K562 (cell line): ENCODE measurements around the gene FMNL2. TPM values are rescaled to one million over a fixed set of nuclear protein-coding genes. Genes with fewer than 3 reads are reported as not detected.

Experiments used
- ATAC-seq: fragments of 200-7000 bp; cut with Tn5 transposase; 3 replicates; pipeline ENCODE4 v1.9.1; 2020; ENCODE audit warnings: moderate library complexity
- BruUV-seq: library from RNA; stranded (reverse); fragments of 400-500 nt; replicated peaks from 2 replicates; lab custom pipeline; 2021; lab: Mats Ljungman, UMichigan
- CTCF ChIA-PET: fragments of 300-600 bp; formaldehyde crosslinking; extraction: SDS; loops from one replicate; lab custom pipeline; 2021; ENCODE audit warnings: low intra/inter-chr PET ratio; lab: Yijun Ruan, JAX
- POLR2A ChIA-PET: fragments of 300-600, 350-650 bp; sonication (Branson Sonifier 250); formaldehyde crosslinking; extraction: SDS; loops from one replicate; lab custom pipeline; 2021; ENCODE audit warnings: antibody characterized with exemption, inconsistent platforms; lab: Yijun Ruan, JAX
- DNase-seq, 4 experiments: peaks; one replicate each; pipeline versions ENCODE4 v3.0.0 to v3.0.0-alpha.2; 2011 to 2018; ENCODE audit warnings: low spot score in 3 of 4, mixed read lengths in 3 of 4; ENCODE audit errors: extremely low read depth in 1 of 4
- FAIRE-seq: peaks from 2 replicates; lab custom pipeline; 2011; peaks lifted over from hg19 to GRCh38; lab: Jason Lieb, UNC
- H2AFZ ChIP-seq: 2 replicates; pipeline ENCODE4 v1.6.0; 2011; ENCODE audit warnings: low read depth, low read length, control low read depth, inconsistent platforms
- H3K27ac ChIP-seq: fragments of 200-600 bp; 3 replicates; pipeline ENCODE4 v1.8.0; 2011; ENCODE audit warnings: low read depth, mild to moderate bottlenecking, control low read depth, inconsistent platforms, low read length, moderate library complexity, mixed read lengths; ENCODE audit errors: extremely low read depth
- H3K27me3 ChIP-seq, 2 experiments: fragments of 300-600 bp in 1 of 2; 2 replicates in 1 of 2; 3 replicates in 1 of 2; pipeline versions ENCODE4 v1.6.0 to v1.8.0; 2011; ENCODE audit warnings: inconsistent platforms in 2 of 2, low read length in 2 of 2, mild to moderate bottlenecking in 1 of 2, mixed read lengths in 1 of 2, moderate library complexity in 1 of 2; ENCODE audit not compliant: control insufficient read depth in 2 of 2, insufficient read depth in 2 of 2
- H3K36me3 ChIP-seq: fragments of 300-600 bp; 3 replicates; pipeline ENCODE4 v1.8.0; 2011; ENCODE audit warnings: mild to moderate bottlenecking, low read length, inconsistent platforms; ENCODE audit not compliant: control insufficient read depth, insufficient read depth
- H3K4me1 ChIP-seq, 2 experiments: fragments of 200-600 bp in 1 of 2; replicated peaks in 1 of 2; 2 replicates in 1 of 2; 3 replicates in 1 of 2; pipeline versions ENCODE4 v1.5.1 to v1.8.0; 2011; ENCODE audit warnings: inconsistent platforms in 2 of 2, low read length in 2 of 2, mild to moderate bottlenecking in 1 of 2, mixed read lengths in 1 of 2, moderate library complexity in 1 of 2; ENCODE audit not compliant: control insufficient read depth in 2 of 2, insufficient read depth in 2 of 2
- H3K4me2 ChIP-seq: 2 replicates; pipeline ENCODE4 v1.6.1; 2011; ENCODE audit warnings: low read length, control low read depth, inconsistent platforms, mixed read lengths; ENCODE audit not compliant: insufficient read depth
- H3K4me3 ChIP-seq: fragments of 200-600 bp; sonication (generic), shearing (Covaris generic); 2 replicates; pipeline ENCODE4 v1.5.1; 2016; ENCODE audit warnings: control low read depth, inconsistent platforms
- H3K79me2 ChIP-seq: fragments of 200-600 bp; 3 replicates; pipeline ENCODE4 v1.8.0; 2011; ENCODE audit warnings: low read length, inconsistent platforms; ENCODE audit not compliant: control insufficient read depth, insufficient read depth
- H3K9ac ChIP-seq, 2 experiments: 2 replicates each; pipeline versions ENCODE4 v1.6.0 to v1.6.1; 2011; ENCODE audit warnings: low read depth in 2 of 2, low read length in 2 of 2, control low read depth in 1 of 2, inconsistent platforms in 1 of 2, mild to moderate bottlenecking in 1 of 2, mixed read lengths in 1 of 2; ENCODE audit not compliant: insufficient read depth in 1 of 2
- H3K9me1 ChIP-seq: one replicate; pipeline ENCODE4 v1.6.0; 2011; ENCODE audit warnings: inconsistent platforms, mild to moderate bottlenecking, low read length, moderate library complexity; ENCODE audit not compliant: control insufficient read depth, insufficient read depth
- H3K9me3 ChIP-seq: replicated peaks from 2 replicates; pipeline ENCODE4 v1.5.1; 2011; ENCODE audit warnings: low read depth, low read length, inconsistent platforms; ENCODE audit not compliant: control insufficient read depth, insufficient read depth
- H4K20me1 ChIP-seq: replicated peaks from 2 replicates; pipeline ENCODE4 v1.6.1; 2011; ENCODE audit warnings: low read length, inconsistent platforms, mixed read lengths; ENCODE audit not compliant: control insufficient read depth, insufficient read depth
- CHD1 ChIP-seq: fragments of 200-600 bp; sonication (generic); IDR thresholded peaks from one replicate; pipeline ENCODE4 v1.6.1; 2012; ENCODE audit warnings: mild to moderate bottlenecking, moderate library complexity, low read length, inconsistent platforms
- CXXC5 ChIP-seq: fragments of 250-450 bp; sonication (Bioruptor Pico); IDR thresholded peaks from 2 replicates; pipeline ENCODE4 v1.8.0; 2022; ENCODE audit warnings: inconsistent platforms, mild to moderate bottlenecking, moderate library complexity
- NR2F6 ChIP-seq: fragments of 450-650 bp; formaldehyde crosslinking; IDR thresholded peaks from 2 replicates; pipeline ENCODE4 v1.4.0; 2020; ENCODE audit warnings: mild to moderate bottlenecking
- POLR3G ChIP-seq: IDR thresholded peaks from 2 replicates; pipeline ENCODE4 v1.6.1; 2011; ENCODE audit not compliant: insufficient read length, insufficient replicate concordance; ENCODE audit errors: extremely low read depth
- TAL1 ChIP-seq: fragments of 450-650 bp; IDR thresholded peaks from 2 replicates; pipeline ENCODE4 v1.6.1; 2016; ENCODE audit warnings: mild to moderate bottlenecking
- TSC22D4 ChIP-seq: fragments of 450-650 bp; IDR thresholded peaks from 2 replicates; pipeline ENCODE4 v1.6.1; 2016; ENCODE audit warnings: missing genetic modification characterization, missing biosample characterization, control low read depth
- ZC3H8 ChIP-seq: fragments of 450-650 bp; IDR thresholded peaks from 2 replicates; pipeline ENCODE4 v1.6.1; 2017
- ZNF146 ChIP-seq: IDR thresholded peaks from one replicate; pipeline ENCODE4 v1.6.1; 2018; ENCODE audit warnings: missing compliant biosample characterization; ENCODE audit not compliant: unreplicated experiment
- ZNF76 ChIP-seq: fragments of 250-450 bp; sonication (Bioruptor Pico); IDR thresholded peaks from 2 replicates; pipeline ENCODE4 v1.4.0; 2020; ENCODE audit warnings: mild to moderate bottlenecking, moderate library complexity, borderline replicate concordance
- WGBS: fragments of 100-300 bp; shearing (Covaris generic); methylation state at CpG from one replicate; pipeline ENCODE4 v1.1.6; 2016; ENCODE audit warnings: low coverage, mixed read lengths; ENCODE audit not compliant: insufficient coverage; ENCODE audit errors: missing lambda C conversion rate; 5-methylcytosine and 5-hydroxymethylcytosine counted together
- in situ Hi-C: fragments of 300-500 bp; cut with MboI; formaldehyde crosslinking; loops from 4 replicates; pipeline ENCODE4 v1.15.0; 2018; ENCODE audit warnings: inconsistent platforms, mixed read lengths
- intact Hi-C: fragments of 100-400 bp; cut with micrococcal nuclease; formaldehyde crosslinking; loops from 2 replicates; pipeline ENCODE4 v1.14.2; 2022
- polyA plus RNA-seq, 8 experiments: library from polyadenylated mRNA; depleted of rRNA in 4 of 8; stranded (reverse) in 5 of 8; unstranded in 3 of 8; fragments of >200 nt; fragmentation: Nextera tagmentation in 2 of 8; fragmentation: Illumina TruSeq in 1 of 8; extraction: Ambion mirVana in 2 of 8; extraction: Trizol in 1 of 8; gene quantifications; 2 replicates each; pipeline versions ENCODE4 v1.2.1 to v1.2.3, GENCODE V29; 2011 to 2014; ENCODE audit warnings: inconsistent platforms in 1 of 8, missing spikeins in 1 of 8
- total RNA-seq, 7 experiments: library from RNA; depleted of rRNA in 6 of 7; stranded (reverse); fragments of >200 nt in 6 of 7; fragmentation: Illumina TruSeq in 2 of 7; extraction: Trizol in 2 of 7; gene quantifications; 2 replicates each; pipeline versions ENCODE4 v1.2.1 to v1.2.3, GENCODE V29; 2011 to 2021; ENCODE audit warnings: low replicate concordance in 1 of 7

The FMNL2 gene
- total and polyA plus RNA-seq, 9 of the 15 experiments (the other 6 are each of a cell fraction or from before 2014, with no cell fraction given): 0.15 to 0.49 (median 0.24) TPM; not detected in 1

- H3K4me2 ChIP-seq: no peak overlapping the region
- BruUV-seq: no TSS peak
- in situ Hi-C loops: no loop called here
- no peak overlapping the region for H3K27ac ChIP-seq
- intact Hi-C loops: no loop called here
- ChIA-PET POLR2A (no interaction called here), CTCF (no interaction called here)
- DNase-seq (no peak), ATAC-seq (no peak), FAIRE-seq (no peak)
- no peaks in the 10 kb centered on the region for H3K4me1 ChIP-seq
- H3K9ac ChIP-seq: no peak overlapping the region
- no peaks in the 10 kb centered on the region for H3K9me3 ChIP-seq
- no peaks in the 10 kb centered on the region for H4K20me1 ChIP-seq
- H3K4me3 ChIP-seq: no peak overlapping the region
- no peaks in the 10 kb centered on the region for H3K36me3 ChIP-seq
- peaks cover 0 to 3% of the 10 kb centered on the region in 2 experiments; a peak in 1 of 5 replicates for H3K27me3 ChIP-seq
- no peak overlapping the region for H2AFZ ChIP-seq
- H3K79me2 ChIP-seq: no peaks in the 10 kb centered on the region
- WGBS: 2% methylated on average over 4 of the region's 4 CpGs
- TF ChIP-seq ZC3H8 (no peak), POLR3G (no peak), ZNF146 (CRISPR knock-in tag) (no peak), NR2F6 (CRISPR knock-in tag) (no peak), CXXC5 (CRISPR knock-in tag) (no peak), CHD1 (no peak), ZNF76 (CRISPR knock-in tag) (no peak), TSC22D4 (no peak), TAL1 (no peak)
- no peaks in the 10 kb centered on the region for H3K9me1 ChIP-seq
Observed at GRCh38 chr2:152431370-152432098, 96.6 kb downstream of the FMNL2 start.
